Left lung (tissue), 10 donors: ENCODE measurements around the gene PRKN. TPM values are rescaled to one million over a fixed set of nuclear protein-coding genes. Genes with fewer than 3 reads are reported as not detected.

ENCODE experiments used
- ATAC-seq: fragments of 200-7000 bp; cut with Tn5 transposase; one replicate; pipeline ENCODE4 v1.9.1; 2020; ENCODE audit warnings: moderate library complexity
- DNase-seq, 4 donors: peaks; one replicate each; pipeline ENCODE4 v3.0.0-alpha.2; 2013 to 2020
- H3K27ac ChIP-seq, 2 donors: fragments of 200-600 bp; sonication (generic) in 1 of 2; one replicate each; pipeline versions ENCODE4 v1.5.0 to v1.8.0; 2020 to 2021
- H3K27me3 ChIP-seq, 2 donors: fragments of 200-600 bp; sonication (generic) in 1 of 2; one replicate each; pipeline versions ENCODE4 v1.5.0 to v1.8.0; 2020 to 2021
- H3K36me3 ChIP-seq, 2 donors: fragments of 200-600 bp; sonication (generic) in 1 of 2; one replicate each; pipeline versions ENCODE4 v1.5.0 to v1.8.0; 2020 to 2021
- H3K4me1 ChIP-seq, 2 donors: fragments of 200-600 bp; one replicate each; pipeline ENCODE4 v1.8.0; 2021
- H3K4me3 ChIP-seq, 2 donors: fragments of 200-600 bp; sonication (generic) in 1 of 2; one replicate each; pipeline versions ENCODE4 v1.5.0 to v1.8.0; 2020 to 2021; ENCODE audit warnings: mild to moderate bottlenecking in 1 of 2
- H3K9me3 ChIP-seq, 2 donors: fragments of 200-600 bp; sonication (generic) in 1 of 2; one replicate each; pipeline versions ENCODE4 v1.5.0 to v1.8.0; 2020 to 2021
- intact Hi-C, 2 donors: fragments of 100-400 bp; cut with DNase I; formaldehyde crosslinking; loops; one replicate each; pipeline versions ENCODE4 v1.11.2 to v1.14.2; 2022
- polyA plus RNA-seq, 6 donors: library from polyadenylated mRNA; unstranded; fragments of 120-200 nt; gene quantifications; one replicate each; pipeline ENCODE4 v1.2.1, GENCODE V29; 2013; ENCODE audit not compliant: insufficient read length in 6 of 6
- total RNA-seq, 2 donors: library from RNA; stranded (reverse); fragmentation: NEBNext Ultra II Directional; extraction: Animal tissue kit (Norgen Biotek cat#: 25700); gene quantifications; one replicate each; pipeline ENCODE4 v1.2.1, GENCODE V29; 2021
- TF ChIP-seq, protein P1 (sequence below), 2 donors: fragments of 200-600 bp; sonication (generic) in 1 of 2; IDR thresholded peaks; one replicate each; pipeline versions ENCODE4 v1.5.0 to v1.8.0; 2021; ENCODE audit warnings: antibody characterized with exemption in 2 of 2
- donor health status: DM: no; HTN: yes; CAD: no.
- donor health status: DM: no; HTN: no; CAD: no.

Gene PRKN
- total and polyA plus RNA-seq, 8 donors, result 1.9 to 4.3 (median 2.5) TPM

DNA sequence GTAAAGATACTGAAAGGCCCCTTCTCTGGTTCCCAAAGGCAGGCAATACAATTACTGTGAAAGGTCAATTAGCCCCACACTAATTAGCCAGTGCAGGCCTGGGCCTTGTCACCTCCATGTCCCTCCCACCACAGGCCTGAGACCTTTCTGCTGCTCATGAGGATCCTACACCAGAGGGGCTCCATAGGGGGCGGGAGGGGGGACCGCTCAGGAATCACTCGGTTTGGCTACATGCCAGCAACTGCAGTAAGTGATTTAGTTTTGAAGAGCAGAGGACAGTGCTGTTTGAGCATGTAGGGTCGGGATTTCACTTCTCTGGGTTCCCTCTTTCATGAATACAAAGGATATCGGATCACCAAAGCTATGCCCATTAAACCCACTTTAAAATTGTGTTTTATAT is 455.6 kb downstream of the PRKN start:
- Histone ChIP-seq H3K4me3 (no peak overlapping the region), H3K36me3 (no peaks in the 10 kb centered on the region), H3K4me1 (no peaks in the 10 kb centered on the region), H3K9me3 (peaks cover 0 to 2% of the 10 kb centered on the region in 2 donors), H3K27ac (no peak overlapping the region), H3K27me3 (no peaks in the 10 kb centered on the region)
- DNase-seq, result no peak
- no peak for ATAC-seq
- intact Hi-C loops, result no loop called here
- TF ChIP-seq, protein P1, sequence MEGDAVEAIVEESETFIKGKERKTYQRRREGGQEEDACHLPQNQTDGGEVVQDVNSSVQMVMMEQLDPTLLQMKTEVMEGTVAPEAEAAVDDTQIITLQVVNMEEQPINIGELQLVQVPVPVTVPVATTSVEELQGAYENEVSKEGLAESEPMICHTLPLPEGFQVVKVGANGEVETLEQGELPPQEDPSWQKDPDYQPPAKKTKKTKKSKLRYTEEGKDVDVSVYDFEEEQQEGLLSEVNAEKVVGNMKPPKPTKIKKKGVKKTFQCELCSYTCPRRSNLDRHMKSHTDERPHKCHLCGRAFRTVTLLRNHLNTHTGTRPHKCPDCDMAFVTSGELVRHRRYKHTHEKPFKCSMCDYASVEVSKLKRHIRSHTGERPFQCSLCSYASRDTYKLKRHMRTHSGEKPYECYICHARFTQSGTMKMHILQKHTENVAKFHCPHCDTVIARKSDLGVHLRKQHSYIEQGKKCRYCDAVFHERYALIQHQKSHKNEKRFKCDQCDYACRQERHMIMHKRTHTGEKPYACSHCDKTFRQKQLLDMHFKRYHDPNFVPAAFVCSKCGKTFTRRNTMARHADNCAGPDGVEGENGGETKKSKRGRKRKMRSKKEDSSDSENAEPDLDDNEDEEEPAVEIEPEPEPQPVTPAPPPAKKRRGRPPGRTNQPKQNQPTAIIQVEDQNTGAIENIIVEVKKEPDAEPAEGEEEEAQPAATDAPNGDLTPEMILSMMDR (IDR thresholded peaks at IDR 0.05), result no peak

DNA sequence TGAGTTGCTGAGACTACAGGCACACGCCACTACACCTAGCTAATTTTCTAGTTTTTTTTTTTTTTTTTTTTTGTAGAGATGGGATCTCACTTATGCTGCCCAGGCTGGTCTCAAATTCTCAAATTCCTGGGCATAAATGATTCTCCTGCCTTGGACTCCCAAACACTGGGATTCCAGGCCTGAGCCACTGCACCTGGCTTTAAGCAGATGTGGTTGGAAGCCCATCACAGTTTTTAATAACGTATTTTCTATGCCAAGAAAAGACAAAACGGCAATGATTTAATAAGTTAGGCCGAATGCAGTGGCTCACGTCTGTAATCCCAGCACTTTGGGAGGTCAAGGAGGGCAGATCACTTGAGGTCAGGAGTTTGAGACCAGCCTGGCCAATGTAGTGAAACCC is 456.6 kb downstream of the PRKN start:
- no peaks in the 10 kb centered on the region for H3K36me3 ChIP-seq
- DNase-seq (no peak), ATAC-seq (no peak)
- no peak overlapping the region for H3K27ac ChIP-seq
- H3K9me3 ChIP-seq, result peaks cover 0 to 2% of the 10 kb centered on the region in 2 donors
- no peaks in the 10 kb centered on the region for H3K4me1 ChIP-seq
- no peaks in the 10 kb centered on the region for H3K27me3 ChIP-seq
- TF ChIP-seq, protein P1 (IDR thresholded peaks at IDR 0.05), result no peak
- H3K4me3 ChIP-seq, result no peak overlapping the region
- intact Hi-C loops, result no loop called here

DNA sequence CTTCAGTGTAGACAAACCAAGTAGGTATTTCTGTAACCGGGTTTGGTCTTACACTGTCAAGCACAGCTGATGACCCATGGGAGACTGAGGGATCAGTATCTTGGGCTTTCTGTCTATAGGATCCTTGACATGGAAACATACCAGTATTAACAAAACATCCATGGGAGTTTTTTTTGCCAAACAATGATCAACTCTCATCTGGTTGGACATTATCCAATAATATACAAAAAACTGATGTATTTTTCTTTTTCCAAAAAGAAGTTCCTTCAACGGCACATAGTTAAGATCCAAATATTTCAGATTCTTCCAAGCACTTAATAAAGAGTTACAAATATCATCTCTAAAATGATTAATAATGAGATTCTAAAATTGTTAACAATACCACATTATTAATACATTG is 459.9 kb downstream of the PRKN start:
- H3K36me3 ChIP-seq, result no peaks in the 10 kb centered on the region
- ATAC-seq (no peak), DNase-seq (no peak)

GRCh38 chr6:162267126-162267525 is 460.4 kb downstream of the PRKN start:
- no peaks in the 10 kb centered on the region for H3K27me3 ChIP-seq
- H3K4me1 ChIP-seq, result no peaks in the 10 kb centered on the region
- TF ChIP-seq, protein P1 (IDR thresholded peaks at IDR 0.05), result no peak
- no peak overlapping the region for H3K4me3 ChIP-seq
- no peaks in the 10 kb centered on the region for H3K9me3 ChIP-seq
- no peak for ATAC-seq
- intact Hi-C loops, result no loop called here
- DNase-seq, result peak in 1 of 4 donors; percentile 13
- H3K36me3 ChIP-seq, result no peaks in the 10 kb centered on the region
- no peak overlapping the region for H3K27ac ChIP-seq

More for the DNA sequence above, 459.9 kb downstream of the PRKN start:
- no peaks in the 10 kb centered on the region for H3K27me3 ChIP-seq
- H3K4me1 ChIP-seq, result no peaks in the 10 kb centered on the region
- H3K4me3 ChIP-seq, result no peak overlapping the region
- TF ChIP-seq, protein P1 (IDR thresholded peaks at IDR 0.05), result no peak
- no peaks in the 10 kb centered on the region for H3K9me3 ChIP-seq
- H3K27ac ChIP-seq, result no peak overlapping the region
- intact Hi-C loops, result no loop called here

- no peak for ATAC-seq
- TF ChIP-seq, protein P1 (IDR thresholded peaks at IDR 0.05), result no peak
- Histone ChIP-seq H3K27me3 (no peaks in the 10 kb centered on the region), H3K4me1 (no peaks in the 10 kb centered on the region), H3K4me3 (no peak overlapping the region), H3K27ac (no peak overlapping the region), H3K9me3 (peaks cover 0 to 1% of the 10 kb centered on the region in 2 donors), H3K36me3 (no peaks in the 10 kb centered on the region)
- DNase-seq, result no peak
- intact Hi-C loops, result no loop called here
These were observed 463.0 kb downstream of the PRKN start for GRCh38 chr6:162264581-162264980.
